PFSK-1 (cell line): ENCODE measurements around the gene WFS1.

Source experiments
- POLR2AphosphoS5 ChIP-seq: IDR thresholded peaks from 2 replicates; pipeline ENCODE4 v1.6.1; 2012; ENCODE audit warnings: low read depth, mild to moderate bottlenecking, control low read depth, low read length, moderate library complexity
- REST ChIP-seq, 2 experiments: IDR thresholded peaks; 2 replicates each; pipeline versions ENCODE4 v1.6.1 to v1.8.0; 2011 to 2012; ENCODE audit warnings: low read depth in 2 of 2, low read length in 2 of 2, control low read depth in 1 of 2, inconsistent platforms in 1 of 2, mild to moderate bottlenecking in 1 of 2, moderate library complexity in 1 of 2; ENCODE audit not compliant: insufficient read depth in 1 of 2
- SIN3A ChIP-seq: IDR thresholded peaks from 2 replicates; pipeline ENCODE4 v1.6.1; 2012; ENCODE audit warnings: mild to moderate bottlenecking, low read length, moderate library complexity, borderline replicate concordance; ENCODE audit not compliant: insufficient read depth
- TAF1 ChIP-seq: IDR thresholded peaks from 2 replicates; pipeline ENCODE4 v1.6.1; 2012; ENCODE audit warnings: low read length, control low read depth, borderline replicate concordance; ENCODE audit not compliant: insufficient read depth

GRCh38 chr4:6302869-6303268 is 33.2 kb downstream of the WFS1 start:
- no peak for TF ChIP-seq POLR2AphosphoS5
- no peak for TF ChIP-seq TAF1
- no peak for TF ChIP-seq REST (IDR thresholded peaks at IDR 0.05; ENCODE audit: insufficient read depth in 1 of 2, low read depth in 2 of 2, low read length in 2 of 2)
- no peak for TF ChIP-seq SIN3A
